SU-DHL-6 (cell line): ENCODE data around the gene CTNNA2.

Source experiments
- EZH2phosphoT487 ChIP-seq: fragments of 200-600 bp; sonication (generic), shearing (Covaris generic); conservative IDR thresholded peaks from 2 replicates; pipeline ENCODE4 v1.6.1; 2018; ENCODE audit warnings: mild to moderate bottlenecking, antibody characterized with exemption, low read length, moderate library complexity, mixed read lengths
- TF ChIP-seq, protein P1 (sequence below): fragments of 200-600 bp; sonication (generic); IDR thresholded peaks from one replicate; pipeline ENCODE4 v1.5.1; 2017; ENCODE audit warnings: antibody characterized with exemption, mild to moderate bottlenecking, low read length, moderate library complexity; ENCODE audit not compliant: insufficient read depth, poor library complexity, severe bottlenecking

DNA sequence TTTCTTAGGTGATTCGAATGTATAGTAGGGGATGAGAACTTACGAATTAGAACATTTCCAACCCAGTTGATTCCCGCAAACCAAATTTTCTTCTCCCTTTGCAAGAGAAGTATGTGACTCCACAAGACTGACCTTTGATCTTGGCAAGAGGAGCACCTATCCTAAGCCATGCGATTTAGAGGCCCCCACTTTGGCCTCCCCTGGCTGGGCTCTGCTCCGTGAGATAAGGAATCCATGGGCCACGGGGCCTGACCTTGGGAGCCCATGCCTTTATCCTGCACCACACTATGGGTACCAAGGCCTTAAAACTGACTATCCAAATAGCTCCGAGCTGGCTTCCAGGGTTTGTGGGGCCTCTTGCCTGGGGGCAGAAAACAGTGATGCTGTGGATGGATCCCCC lies 656.0 kb downstream of the CTNNA2 start:
- TF ChIP-seq, protein P1, sequence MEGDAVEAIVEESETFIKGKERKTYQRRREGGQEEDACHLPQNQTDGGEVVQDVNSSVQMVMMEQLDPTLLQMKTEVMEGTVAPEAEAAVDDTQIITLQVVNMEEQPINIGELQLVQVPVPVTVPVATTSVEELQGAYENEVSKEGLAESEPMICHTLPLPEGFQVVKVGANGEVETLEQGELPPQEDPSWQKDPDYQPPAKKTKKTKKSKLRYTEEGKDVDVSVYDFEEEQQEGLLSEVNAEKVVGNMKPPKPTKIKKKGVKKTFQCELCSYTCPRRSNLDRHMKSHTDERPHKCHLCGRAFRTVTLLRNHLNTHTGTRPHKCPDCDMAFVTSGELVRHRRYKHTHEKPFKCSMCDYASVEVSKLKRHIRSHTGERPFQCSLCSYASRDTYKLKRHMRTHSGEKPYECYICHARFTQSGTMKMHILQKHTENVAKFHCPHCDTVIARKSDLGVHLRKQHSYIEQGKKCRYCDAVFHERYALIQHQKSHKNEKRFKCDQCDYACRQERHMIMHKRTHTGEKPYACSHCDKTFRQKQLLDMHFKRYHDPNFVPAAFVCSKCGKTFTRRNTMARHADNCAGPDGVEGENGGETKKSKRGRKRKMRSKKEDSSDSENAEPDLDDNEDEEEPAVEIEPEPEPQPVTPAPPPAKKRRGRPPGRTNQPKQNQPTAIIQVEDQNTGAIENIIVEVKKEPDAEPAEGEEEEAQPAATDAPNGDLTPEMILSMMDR = no peak
- no peak for TF ChIP-seq EZH2phosphoT487
